ENCODE measurements around the gene SPTLC2. TPM values are rescaled to one million over a fixed set of nuclear protein-coding genes. Genes with fewer than 3 reads are reported as not detected.

The SPTLC2 gene
- total and polyA plus RNA-seq, 2 of the 8 experiments (the other 6 are each of a cell fraction or from before 2014, with no cell fraction given) = 8.9 to 35.1 TPM

DNA sequence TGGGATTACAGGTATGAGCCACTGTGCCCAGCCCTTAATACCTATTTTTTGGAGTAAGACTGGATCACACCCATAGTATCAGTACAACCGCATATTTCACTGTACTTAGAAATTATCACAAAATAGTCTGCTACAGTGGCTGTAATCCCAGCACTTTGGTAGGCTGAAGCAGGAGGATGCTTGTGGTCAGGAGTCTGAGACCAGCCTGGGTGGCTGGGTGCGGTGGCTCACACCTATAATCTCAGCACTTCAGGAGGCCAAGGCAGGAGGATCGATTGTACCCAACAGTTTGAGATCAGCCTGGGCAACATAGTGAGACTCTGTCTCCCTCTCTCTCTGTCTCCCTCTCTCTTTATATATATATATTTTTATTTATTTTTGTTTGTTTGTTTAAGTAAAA lies 5.9 kb downstream of the SPTLC2 start (continued):
- TF ChIP-seq, protein P1, sequence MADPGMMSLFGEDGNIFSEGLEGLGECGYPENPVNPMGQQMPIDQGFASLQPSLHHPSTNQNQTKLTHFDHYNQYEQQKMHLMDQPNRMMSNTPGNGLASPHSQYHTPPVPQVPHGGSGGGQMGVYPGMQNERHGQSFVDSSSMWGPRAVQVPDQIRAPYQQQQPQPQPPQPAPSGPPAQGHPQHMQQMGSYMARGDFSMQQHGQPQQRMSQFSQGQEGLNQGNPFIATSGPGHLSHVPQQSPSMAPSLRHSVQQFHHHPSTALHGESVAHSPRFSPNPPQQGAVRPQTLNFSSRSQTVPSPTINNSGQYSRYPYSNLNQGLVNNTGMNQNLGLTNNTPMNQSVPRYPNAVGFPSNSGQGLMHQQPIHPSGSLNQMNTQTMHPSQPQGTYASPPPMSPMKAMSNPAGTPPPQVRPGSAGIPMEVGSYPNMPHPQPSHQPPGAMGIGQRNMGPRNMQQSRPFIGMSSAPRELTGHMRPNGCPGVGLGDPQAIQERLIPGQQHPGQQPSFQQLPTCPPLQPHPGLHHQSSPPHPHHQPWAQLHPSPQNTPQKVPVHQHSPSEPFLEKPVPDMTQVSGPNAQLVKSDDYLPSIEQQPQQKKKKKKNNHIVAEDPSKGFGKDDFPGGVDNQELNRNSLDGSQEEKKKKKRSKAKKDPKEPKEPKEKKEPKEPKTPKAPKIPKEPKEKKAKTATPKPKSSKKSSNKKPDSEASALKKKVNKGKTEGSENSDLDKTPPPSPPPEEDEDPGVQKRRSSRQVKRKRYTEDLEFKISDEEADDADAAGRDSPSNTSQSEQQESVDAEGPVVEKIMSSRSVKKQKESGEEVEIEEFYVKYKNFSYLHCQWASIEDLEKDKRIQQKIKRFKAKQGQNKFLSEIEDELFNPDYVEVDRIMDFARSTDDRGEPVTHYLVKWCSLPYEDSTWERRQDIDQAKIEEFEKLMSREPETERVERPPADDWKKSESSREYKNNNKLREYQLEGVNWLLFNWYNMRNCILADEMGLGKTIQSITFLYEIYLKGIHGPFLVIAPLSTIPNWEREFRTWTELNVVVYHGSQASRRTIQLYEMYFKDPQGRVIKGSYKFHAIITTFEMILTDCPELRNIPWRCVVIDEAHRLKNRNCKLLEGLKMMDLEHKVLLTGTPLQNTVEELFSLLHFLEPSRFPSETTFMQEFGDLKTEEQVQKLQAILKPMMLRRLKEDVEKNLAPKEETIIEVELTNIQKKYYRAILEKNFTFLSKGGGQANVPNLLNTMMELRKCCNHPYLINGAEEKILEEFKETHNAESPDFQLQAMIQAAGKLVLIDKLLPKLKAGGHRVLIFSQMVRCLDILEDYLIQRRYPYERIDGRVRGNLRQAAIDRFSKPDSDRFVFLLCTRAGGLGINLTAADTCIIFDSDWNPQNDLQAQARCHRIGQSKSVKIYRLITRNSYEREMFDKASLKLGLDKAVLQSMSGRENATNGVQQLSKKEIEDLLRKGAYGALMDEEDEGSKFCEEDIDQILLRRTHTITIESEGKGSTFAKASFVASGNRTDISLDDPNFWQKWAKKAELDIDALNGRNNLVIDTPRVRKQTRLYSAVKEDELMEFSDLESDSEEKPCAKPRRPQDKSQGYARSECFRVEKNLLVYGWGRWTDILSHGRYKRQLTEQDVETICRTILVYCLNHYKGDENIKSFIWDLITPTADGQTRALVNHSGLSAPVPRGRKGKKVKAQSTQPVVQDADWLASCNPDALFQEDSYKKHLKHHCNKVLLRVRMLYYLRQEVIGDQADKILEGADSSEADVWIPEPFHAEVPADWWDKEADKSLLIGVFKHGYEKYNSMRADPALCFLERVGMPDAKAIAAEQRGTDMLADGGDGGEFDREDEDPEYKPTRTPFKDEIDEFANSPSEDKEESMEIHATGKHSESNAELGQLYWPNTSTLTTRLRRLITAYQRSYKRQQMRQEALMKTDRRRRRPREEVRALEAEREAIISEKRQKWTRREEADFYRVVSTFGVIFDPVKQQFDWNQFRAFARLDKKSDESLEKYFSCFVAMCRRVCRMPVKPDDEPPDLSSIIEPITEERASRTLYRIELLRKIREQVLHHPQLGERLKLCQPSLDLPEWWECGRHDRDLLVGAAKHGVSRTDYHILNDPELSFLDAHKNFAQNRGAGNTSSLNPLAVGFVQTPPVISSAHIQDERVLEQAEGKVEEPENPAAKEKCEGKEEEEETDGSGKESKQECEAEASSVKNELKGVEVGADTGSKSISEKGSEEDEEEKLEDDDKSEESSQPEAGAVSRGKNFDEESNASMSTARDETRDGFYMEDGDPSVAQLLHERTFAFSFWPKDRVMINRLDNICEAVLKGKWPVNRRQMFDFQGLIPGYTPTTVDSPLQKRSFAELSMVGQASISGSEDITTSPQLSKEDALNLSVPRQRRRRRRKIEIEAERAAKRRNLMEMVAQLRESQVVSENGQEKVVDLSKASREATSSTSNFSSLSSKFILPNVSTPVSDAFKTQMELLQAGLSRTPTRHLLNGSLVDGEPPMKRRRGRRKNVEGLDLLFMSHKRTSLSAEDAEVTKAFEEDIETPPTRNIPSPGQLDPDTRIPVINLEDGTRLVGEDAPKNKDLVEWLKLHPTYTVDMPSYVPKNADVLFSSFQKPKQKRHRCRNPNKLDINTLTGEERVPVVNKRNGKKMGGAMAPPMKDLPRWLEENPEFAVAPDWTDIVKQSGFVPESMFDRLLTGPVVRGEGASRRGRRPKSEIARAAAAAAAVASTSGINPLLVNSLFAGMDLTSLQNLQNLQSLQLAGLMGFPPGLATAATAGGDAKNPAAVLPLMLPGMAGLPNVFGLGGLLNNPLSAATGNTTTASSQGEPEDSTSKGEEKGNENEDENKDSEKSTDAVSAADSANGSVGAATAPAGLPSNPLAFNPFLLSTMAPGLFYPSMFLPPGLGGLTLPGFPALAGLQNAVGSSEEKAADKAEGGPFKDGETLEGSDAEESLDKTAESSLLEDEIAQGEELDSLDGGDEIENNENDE (IDR thresholded peaks at IDR 0.05; ENCODE audit: insufficient replicate concordance, low read length) = no peak
- TF ChIP-seq SAP30 (IDR thresholded peaks at IDR 0.05; ENCODE audit: insufficient read depth, insufficient replicate concordance, low read length) (no peak), CTBP2 (IDR thresholded peaks at IDR 0.05; ENCODE audit: borderline replicate concordance, insufficient read depth, insufficient read length, low read length) (no peak)
